HepG2 (cell line): ENCODE results near the gene RMI2. TPM values are rescaled to one million over a fixed set of nuclear protein-coding genes. Genes with fewer than 3 reads are reported as not detected.

Experiments used
- HDAC6 ChIP-seq: fragments of 200-600 bp; sonication (generic); IDR thresholded peaks from 2 replicates; pipeline ENCODE4 v1.7.0; 2017; ENCODE audit warnings: mild to moderate bottlenecking, antibody characterized with exemption, low read length, low read depth
- HNF4A ChIP-seq: sonication (generic); formaldehyde crosslinking; IDR thresholded peaks from 2 replicates; pipeline ENCODE4 v1.4.0; 2020; ENCODE audit warnings: missing genetic modification reagents
- ISL2 ChIP-seq: sonication (generic); formaldehyde crosslinking; IDR thresholded peaks from 2 replicates; pipeline ENCODE4 v1.5.0; 2020; ENCODE audit warnings: missing genetic modification reagents
- MTA3 ChIP-seq: sonication (generic); formaldehyde crosslinking; IDR thresholded peaks from 2 replicates; pipeline ENCODE4 v1.4.0; 2020; ENCODE audit warnings: missing genetic modification reagents
- NBN ChIP-seq: fragments of 450-650 bp; conservative IDR thresholded peaks from 2 replicates; pipeline ENCODE4 v1.6.1; 2017
- NCOA5 ChIP-seq: sonication (generic); formaldehyde crosslinking; IDR thresholded peaks from 2 replicates; pipeline ENCODE4 v1.4.0; 2020; ENCODE audit warnings: missing genetic modification reagents
- SOX5 ChIP-seq: IDR thresholded peaks from 2 replicates; pipeline ENCODE4 v1.6.1; 2016; ENCODE audit warnings: borderline replicate concordance
- ZFP36L2 ChIP-seq: sonication (generic); formaldehyde crosslinking; IDR thresholded peaks from 2 replicates; pipeline ENCODE4 v1.4.0; 2020; ENCODE audit warnings: missing genetic modification reagents
- ZNF567 ChIP-seq: sonication (generic); formaldehyde crosslinking; IDR thresholded peaks from 2 replicates; pipeline ENCODE4 v1.8.1; 2023; ENCODE audit warnings: mild to moderate bottlenecking, missing genetic modification reagents, borderline replicate concordance
- polyA plus RNA-seq, 8 experiments: library from polyadenylated mRNA; depleted of rRNA in 3 of 8; stranded (reverse) in 7 of 8; unstranded in 1 of 8; fragments of >200 nt; fragmentation: Illumina TruSeq in 4 of 8; extraction: Trizol in 4 of 8; gene quantifications; 2 replicates each; pipeline versions ENCODE4 v1.2.1 to v1.2.3, GENCODE V29; 2011 to 2016; ENCODE audit warnings: low read depth in 4 of 8, missing spikeins in 1 of 8, mixed read lengths in 1 of 8; ENCODE audit not compliant: insufficient read depth in 1 of 8
- total RNA-seq, 5 experiments: library from RNA; depleted of rRNA; stranded (reverse); fragments of >200 nt; fragmentation: Illumina TruSeq; extraction: Trizol; gene quantifications; 2 replicates each; pipeline ENCODE4 v1.2.3, GENCODE V29; 2016; ENCODE audit warnings: low read depth in 1 of 5
- TF ChIP-seq, protein P1 (sequence below): sonication (generic); formaldehyde crosslinking; IDR thresholded peaks from 2 replicates; pipeline ENCODE4 v1.8.0; 2023; ENCODE audit warnings: mild to moderate bottlenecking, missing genetic modification reagents
- TF ChIP-seq, protein P2 (sequence below): sonication (generic); formaldehyde crosslinking; IDR thresholded peaks from 2 replicates; pipeline ENCODE4 v1.5.1; 2020; ENCODE audit warnings: missing genetic modification reagents, mild to moderate bottlenecking, borderline replicate concordance
- TF ChIP-seq, protein P3 (sequence below): sonication (generic); formaldehyde crosslinking; IDR thresholded peaks from 2 replicates; pipeline ENCODE4; 2020; ENCODE audit warnings: missing genetic modification reagents, mild to moderate bottlenecking, borderline replicate concordance
- TF ChIP-seq, protein P4 (sequence below): sonication (generic); formaldehyde crosslinking; IDR thresholded peaks from 2 replicates; pipeline ENCODE4 v1.4.0; 2020; ENCODE audit warnings: mild to moderate bottlenecking, missing genetic modification reagents, borderline replicate concordance

The RMI2 gene
- total and polyA plus RNA-seq, 2 of the 13 experiments (the other 11 are each of a cell fraction or from before 2014, with no cell fraction given), result 24.5 to 55.7 TPM

DNA sequence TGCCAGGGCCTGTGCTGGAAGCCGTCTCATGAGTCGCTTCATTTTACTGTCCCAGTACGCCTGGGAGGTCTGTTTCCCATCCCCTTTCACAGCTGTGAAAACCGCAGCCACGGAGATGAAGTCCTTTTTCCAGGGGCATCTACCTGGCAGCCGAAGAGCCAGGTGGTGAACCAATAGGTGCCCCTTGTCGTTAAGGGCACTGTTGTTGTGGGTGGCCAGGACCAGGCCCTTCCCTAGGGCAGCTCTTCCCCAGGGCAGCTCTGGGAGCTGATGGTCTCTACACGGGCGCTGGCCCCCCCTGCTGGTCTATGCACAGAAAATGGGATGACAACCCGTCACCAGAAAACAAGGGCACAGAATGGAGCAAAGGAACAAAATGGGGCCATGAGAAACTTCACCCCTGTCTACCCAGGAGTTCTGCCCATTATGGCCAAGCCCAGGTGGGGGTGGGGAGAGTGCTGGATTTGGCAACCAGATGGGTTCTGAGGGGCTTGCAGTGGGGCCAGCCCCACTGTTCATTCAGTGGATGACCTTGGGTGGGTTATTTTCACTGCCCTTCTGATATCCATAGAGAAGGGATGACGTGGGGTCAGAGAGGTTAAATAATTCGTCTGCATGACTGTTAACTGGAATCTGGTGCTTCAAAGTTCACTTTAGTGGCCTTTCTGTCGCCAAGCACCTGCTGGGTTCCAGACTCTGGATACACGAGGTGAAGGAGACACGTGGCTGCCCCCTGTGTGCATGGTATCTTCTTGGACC is 11.5 kb downstream of the RMI2 start (continued):
- TF ChIP-seq, protein P1, sequence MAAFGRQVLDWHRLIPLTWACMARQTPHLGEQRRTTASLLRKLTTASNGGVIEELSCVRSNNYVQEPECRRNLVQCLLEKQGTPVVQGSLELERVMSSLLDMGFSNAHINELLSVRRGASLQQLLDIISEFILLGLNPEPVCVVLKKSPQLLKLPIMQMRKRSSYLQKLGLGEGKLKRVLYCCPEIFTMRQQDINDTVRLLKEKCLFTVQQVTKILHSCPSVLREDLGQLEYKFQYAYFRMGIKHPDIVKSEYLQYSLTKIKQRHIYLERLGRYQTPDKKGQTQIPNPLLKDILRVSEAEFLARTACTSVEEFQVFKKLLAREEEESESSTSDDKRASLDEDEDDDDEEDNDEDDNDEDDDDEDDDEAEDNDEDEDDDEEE (CRISPR knock-in tag), result peak; percentile 29; the same call in 1 of the 2 replicates
- TF ChIP-seq, protein P2, sequence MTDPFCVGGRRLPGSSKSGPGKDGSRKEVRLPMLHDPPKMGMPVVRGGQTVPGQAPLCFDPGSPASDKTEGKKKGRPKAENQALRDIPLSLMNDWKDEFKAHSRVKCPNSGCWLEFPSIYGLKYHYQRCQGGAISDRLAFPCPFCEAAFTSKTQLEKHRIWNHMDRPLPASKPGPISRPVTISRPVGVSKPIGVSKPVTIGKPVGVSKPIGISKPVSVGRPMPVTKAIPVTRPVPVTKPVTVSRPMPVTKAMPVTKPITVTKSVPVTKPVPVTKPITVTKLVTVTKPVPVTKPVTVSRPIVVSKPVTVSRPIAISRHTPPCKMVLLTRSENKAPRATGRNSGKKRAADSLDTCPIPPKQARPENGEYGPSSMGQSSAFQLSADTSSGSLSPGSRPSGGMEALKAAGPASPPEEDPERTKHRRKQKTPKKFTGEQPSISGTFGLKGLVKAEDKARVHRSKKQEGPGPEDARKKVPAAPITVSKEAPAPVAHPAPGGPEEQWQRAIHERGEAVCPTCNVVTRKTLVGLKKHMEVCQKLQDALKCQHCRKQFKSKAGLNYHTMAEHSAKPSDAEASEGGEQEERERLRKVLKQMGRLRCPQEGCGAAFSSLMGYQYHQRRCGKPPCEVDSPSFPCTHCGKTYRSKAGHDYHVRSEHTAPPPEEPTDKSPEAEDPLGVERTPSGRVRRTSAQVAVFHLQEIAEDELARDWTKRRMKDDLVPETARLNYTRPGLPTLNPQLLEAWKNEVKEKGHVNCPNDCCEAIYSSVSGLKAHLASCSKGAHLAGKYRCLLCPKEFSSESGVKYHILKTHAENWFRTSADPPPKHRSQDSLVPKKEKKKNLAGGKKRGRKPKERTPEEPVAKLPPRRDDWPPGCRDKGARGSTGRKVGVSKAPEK (CRISPR knock-in tag), result no peak
- TF ChIP-seq ZFP36L2 (no peak), HDAC6 (no peak), MTA3 (CRISPR knock-in tag) (no peak), ISL2 (CRISPR knock-in tag) (peak; percentile 70), NBN (no peak), ZNF567 (CRISPR knock-in tag) (peak; percentile 33; the same call in 1 of the 2 replicates), HNF4A (peak; percentile 10), SOX5 (CRISPR knock-in tag) (peak; percentile 63), NCOA5 (CRISPR knock-in tag) (no peak)
- TF ChIP-seq, protein P3, sequence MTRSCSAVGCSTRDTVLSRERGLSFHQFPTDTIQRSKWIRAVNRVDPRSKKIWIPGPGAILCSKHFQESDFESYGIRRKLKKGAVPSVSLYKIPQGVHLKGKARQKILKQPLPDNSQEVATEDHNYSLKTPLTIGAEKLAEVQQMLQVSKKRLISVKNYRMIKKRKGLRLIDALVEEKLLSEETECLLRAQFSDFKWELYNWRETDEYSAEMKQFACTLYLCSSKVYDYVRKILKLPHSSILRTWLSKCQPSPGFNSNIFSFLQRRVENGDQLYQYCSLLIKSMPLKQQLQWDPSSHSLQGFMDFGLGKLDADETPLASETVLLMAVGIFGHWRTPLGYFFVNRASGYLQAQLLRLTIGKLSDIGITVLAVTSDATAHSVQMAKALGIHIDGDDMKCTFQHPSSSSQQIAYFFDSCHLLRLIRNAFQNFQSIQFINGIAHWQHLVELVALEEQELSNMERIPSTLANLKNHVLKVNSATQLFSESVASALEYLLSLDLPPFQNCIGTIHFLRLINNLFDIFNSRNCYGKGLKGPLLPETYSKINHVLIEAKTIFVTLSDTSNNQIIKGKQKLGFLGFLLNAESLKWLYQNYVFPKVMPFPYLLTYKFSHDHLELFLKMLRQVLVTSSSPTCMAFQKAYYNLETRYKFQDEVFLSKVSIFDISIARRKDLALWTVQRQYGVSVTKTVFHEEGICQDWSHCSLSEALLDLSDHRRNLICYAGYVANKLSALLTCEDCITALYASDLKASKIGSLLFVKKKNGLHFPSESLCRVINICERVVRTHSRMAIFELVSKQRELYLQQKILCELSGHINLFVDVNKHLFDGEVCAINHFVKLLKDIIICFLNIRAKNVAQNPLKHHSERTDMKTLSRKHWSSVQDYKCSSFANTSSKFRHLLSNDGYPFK (CRISPR knock-in tag), result peak; percentile 64
- TF ChIP-seq, protein P4, sequence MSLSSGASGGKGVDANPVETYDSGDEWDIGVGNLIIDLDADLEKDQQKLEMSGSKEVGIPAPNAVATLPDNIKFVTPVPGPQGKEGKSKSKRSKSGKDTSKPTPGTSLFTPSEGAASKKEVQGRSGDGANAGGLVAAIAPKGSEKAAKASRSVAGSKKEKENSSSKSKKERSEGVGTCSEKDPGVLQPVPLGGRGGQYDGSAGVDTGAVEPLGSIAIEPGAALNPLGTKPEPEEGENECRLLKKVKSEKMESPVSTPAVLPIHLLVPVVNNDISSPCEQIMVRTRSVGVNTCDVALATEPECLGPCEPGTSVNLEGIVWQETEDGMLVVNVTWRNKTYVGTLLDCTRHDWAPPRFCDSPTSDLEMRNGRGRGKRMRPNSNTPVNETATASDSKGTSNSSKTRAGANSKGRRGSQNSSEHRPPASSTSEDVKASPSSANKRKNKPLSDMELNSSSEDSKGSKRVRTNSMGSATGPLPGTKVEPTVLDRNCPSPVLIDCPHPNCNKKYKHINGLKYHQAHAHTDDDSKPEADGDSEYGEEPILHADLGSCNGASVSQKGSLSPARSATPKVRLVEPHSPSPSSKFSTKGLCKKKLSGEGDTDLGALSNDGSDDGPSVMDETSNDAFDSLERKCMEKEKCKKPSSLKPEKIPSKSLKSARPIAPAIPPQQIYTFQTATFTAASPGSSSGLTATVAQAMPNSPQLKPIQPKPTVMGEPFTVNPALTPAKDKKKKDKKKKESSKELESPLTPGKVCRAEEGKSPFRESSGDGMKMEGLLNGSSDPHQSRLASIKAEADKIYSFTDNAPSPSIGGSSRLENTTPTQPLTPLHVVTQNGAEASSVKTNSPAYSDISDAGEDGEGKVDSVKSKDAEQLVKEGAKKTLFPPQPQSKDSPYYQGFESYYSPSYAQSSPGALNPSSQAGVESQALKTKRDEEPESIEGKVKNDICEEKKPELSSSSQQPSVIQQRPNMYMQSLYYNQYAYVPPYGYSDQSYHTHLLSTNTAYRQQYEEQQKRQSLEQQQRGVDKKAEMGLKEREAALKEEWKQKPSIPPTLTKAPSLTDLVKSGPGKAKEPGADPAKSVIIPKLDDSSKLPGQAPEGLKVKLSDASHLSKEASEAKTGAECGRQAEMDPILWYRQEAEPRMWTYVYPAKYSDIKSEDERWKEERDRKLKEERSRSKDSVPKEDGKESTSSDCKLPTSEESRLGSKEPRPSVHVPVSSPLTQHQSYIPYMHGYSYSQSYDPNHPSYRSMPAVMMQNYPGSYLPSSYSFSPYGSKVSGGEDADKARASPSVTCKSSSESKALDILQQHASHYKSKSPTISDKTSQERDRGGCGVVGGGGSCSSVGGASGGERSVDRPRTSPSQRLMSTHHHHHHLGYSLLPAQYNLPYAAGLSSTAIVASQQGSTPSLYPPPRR (CRISPR knock-in tag), result peak; percentile 67
